Epidermal melanocyte (primary cell): Measurements from ENCODE around the gene TENM4.
A peak's percentile ranks its signal among the peaks of the same experiment; 100 is the strongest.
"Not testable (repeated sequence)": the region's sequence is repeated elsewhere in the genome, so short reads cannot be mapped to it uniquely, and the experiment has no call there.

Experiments
- DNase-seq: peaks from one replicate; pipeline ENCODE4 v3.0.0; 2011; ENCODE audit warnings: low spot score; ENCODE audit not compliant: insufficient read length

Gene TENM4

GRCh38 chr11:79249295-79249993, 191.4 kb downstream of the TENM4 start:
- no peak for DNase-seq

- DNase-seq = no peak
These were observed 196.0 kb downstream of the TENM4 start for GRCh38 chr11:79244798-79245197.

GRCh38 chr11:79244241-79244772, 196.5 kb downstream of the TENM4 start:
- peak; percentile 28 for DNase-seq

GRCh38 chr11:79243422-79244210, 197.2 kb downstream of the TENM4 start:
- no peak for DNase-seq

- no peak for DNase-seq
These were observed 198.2 kb downstream of the TENM4 start for GRCh38 chr11:79242616-79243015.

- no peak for DNase-seq
These were observed 199.0 kb downstream of the TENM4 start for GRCh38 chr11:79241852-79242241.

GRCh38 chr11:79241205-79241851, 199.5 kb downstream of the TENM4 start:
- no peak for DNase-seq

- no peak for DNase-seq
These were observed 203.1 kb downstream of the TENM4 start for GRCh38 chr11:79237703-79238102.

- no peak for DNase-seq
These were observed 203.7 kb downstream of the TENM4 start for GRCh38 chr11:79237091-79237490.

- DNase-seq = peak; percentile 33
These were observed 204.3 kb downstream of the TENM4 start for GRCh38 chr11:79236541-79236971.

GRCh38 chr11:79235696-79236095, 205.1 kb downstream of the TENM4 start:
- DNase-seq = no peak

- no peak for DNase-seq
These were observed 208.5 kb downstream of the TENM4 start for GRCh38 chr11:79232346-79232745.

GRCh38 chr11:79229047-79229446, 211.8 kb downstream of the TENM4 start:
- DNase-seq = no peak

GRCh38 chr11:79227767-79228755, 212.8 kb downstream of the TENM4 start:
- DNase-seq = no peak

GRCh38 chr11:79227308-79227707, 213.5 kb downstream of the TENM4 start:
- DNase-seq = no peak

- no peak for DNase-seq
These were observed 214.7 kb downstream of the TENM4 start for GRCh38 chr11:79226126-79226525.

GRCh38 chr11:79222163-79222562, 218.7 kb downstream of the TENM4 start:
- DNase-seq = not testable (repeated sequence)

GRCh38 chr11:79221444-79222130, 219.2 kb downstream of the TENM4 start:
- DNase-seq = no peak

GRCh38 chr11:79220171-79220570, 220.7 kb downstream of the TENM4 start:
- DNase-seq = no peak
